GM18498 (cell line): ENCODE results near the gene TGFA.

ENCODE experiments used
- ATAC-seq: cut with Tn5 transposase; IDR thresholded peaks from one replicate; pipeline ENCODE4 v1.9.1; 2021; ENCODE audit warnings: mild to moderate bottlenecking, moderate library complexity; ENCODE audit not compliant: unreplicated experiment

The TGFA gene

GRCh38 chr2:70525032-70525431 lies 28.6 kb downstream of the TGFA start:
- no peak for ATAC-seq

DNA sequence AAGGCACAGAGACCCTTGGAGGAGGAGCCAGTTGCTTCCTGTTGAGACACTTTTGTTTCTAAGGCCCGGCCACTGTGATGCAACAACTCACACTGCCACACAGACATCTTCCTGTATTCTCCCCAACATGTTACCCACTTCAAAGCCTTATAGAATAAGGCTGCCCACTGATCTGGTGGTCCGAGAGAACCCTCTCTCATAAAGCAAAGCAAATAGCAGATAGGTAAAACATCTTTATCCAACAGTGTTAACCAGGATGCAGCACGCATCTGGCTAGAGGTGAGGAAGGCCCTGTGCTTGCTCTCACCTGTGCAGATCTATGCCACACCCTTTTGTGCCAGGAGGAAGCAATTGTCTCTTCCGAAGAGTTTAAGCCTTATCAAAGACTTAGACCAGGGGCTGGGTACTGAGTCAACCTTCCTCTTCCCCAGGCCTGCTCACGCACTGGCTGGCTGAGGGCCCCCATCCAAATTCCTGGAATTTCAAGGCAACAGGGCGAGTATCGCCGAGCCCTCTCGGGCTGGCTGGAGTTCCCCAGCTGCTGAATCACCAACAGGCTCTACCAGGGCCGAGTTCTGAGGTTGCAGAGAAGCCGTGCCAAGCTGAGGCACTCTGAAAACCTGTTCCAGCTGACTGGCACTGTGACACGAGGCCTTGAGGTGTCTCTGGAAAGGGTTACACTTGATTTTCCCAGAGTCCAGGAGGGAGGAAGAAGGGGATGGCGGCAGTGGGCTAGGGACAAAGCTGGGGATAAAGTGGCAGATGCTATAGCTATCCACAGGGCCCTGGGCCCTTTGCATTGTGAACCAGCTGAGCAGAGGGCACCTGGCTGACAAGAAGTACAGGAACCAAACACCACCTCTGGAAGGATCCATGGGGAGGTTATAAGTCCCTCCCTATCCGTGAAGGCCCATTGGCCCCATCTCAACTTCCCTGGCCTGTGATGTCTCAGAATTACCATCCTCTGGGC lies 29.3 kb downstream of the TGFA start:
- ATAC-seq: no peak

DNA sequence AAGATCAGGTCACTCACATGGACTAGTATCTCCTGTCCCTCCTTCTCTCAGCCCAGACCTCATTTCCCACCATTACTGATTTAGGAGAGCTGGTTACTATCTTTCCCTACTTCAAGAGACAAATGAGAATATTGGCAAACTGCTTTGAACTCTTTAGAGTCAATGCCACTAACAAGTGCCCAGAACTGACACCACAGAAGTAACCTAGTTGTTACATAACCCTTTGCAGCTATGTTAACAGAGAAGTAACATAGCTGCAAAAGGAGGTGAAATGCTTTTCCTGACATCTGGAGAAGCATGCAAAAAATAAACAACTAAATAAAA lies 30.0 kb downstream of the TGFA start:
- ATAC-seq: no peak

DNA sequence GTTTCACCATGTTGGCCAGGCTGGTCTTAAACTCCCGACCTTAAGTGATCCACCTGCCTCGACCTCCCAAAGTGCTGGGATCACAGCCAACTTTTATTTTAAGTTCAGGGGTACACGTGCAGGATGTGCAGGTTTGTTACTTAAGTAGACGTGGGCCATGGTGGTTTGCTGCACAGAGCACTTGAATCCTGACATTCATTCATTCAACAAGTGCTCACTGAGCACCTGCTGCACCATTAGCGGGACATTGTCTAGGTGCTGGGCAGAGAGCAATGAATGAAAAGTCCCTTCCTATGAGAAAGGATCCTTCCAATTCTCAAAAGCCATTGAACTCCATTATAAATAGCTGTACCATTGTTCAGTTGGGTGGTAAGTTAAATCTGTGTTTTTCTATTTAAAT lies 31.0 kb downstream of the TGFA start:
- ATAC-seq: no peak

GRCh38 chr2:70520825-70521224 lies 32.8 kb downstream of the TGFA start:
- ATAC-seq: no peak

DNA sequence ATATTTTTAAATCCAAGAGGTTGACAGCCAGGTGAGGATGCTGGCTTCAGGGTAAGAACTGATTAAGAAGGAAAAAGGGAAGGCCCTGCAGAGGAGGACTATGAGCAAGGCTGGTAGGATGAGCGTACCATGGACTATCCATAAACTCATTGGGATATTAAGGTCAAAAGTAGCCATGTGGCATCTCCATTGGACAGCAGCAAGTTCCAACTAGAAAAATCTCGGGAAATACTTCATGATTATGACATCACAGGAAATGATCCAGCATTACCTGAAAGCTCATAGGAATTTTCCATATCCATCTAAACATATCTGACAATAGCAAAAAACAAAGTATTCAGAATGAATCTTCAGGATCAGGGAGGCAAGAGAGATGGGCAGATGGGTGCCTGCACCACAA lies 34.2 kb downstream of the TGFA start:
- ATAC-seq: no peak

- no peak for ATAC-seq
Observed at GRCh38 chr2:70518557-70518956, 35.1 kb downstream of the TGFA start.

DNA sequence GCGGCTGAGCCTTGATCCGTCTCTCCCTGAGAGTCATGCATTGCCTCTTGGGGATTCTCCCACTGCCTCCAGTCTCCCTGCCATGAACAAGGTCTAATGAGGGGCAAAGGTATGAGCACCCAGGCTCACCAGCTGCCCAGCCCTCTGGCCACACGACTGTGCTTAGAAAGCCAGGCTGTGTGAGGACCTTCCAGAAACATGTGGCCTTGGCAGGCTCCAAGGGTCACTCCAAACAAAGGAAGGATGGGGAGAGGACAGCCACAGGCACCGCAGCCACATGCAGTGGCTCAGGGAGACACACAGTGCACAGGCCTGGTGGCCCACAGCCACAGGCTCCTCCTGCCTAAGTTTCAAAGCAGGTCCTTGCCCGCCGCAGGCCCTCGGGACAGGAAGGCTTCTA lies 35.8 kb downstream of the TGFA start:
- ATAC-seq: no peak

DNA sequence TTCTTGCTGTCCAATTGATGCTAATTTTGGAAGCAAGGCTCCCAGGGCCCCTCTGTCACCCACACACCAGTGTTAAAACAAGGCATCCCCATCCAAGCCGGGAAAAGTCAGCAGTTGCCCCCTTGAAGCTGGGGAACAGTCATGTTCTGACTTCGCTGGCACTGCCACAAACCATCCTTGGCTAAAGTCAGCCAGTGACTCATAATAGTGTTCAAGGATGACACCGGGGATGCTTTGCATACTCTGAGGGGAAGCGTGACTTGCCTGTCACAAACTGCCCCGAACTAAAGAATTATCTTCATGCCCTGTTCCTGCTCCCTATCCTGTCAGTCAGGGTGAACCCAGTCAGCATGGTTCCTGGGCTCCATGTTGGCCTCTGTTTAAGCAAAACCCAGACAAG lies 37.0 kb downstream of the TGFA start:
- ATAC-seq: peak; percentile 97

DNA sequence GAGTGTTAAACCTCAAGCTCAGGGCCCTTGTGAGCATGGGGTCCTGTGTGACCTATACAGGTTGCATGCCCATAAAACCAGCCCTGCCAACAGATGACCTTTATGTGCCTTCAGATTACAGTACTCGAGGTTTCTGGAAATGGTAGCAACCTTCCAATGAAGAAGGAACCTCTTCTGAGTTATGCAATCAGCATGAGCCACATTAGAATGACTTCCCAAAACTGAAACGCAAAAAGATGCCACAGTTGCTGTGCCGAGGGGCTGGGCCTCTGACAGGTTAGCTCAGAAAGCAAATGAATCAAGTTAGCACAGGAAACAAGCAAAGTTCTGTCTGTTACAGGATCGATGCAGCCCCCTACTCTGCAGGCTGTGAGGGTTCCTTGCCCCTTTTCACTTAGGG lies 37.7 kb downstream of the TGFA start:
- no peak for ATAC-seq

- no peak for ATAC-seq
Observed at GRCh38 chr2:70514612-70515055, 39.0 kb downstream of the TGFA start.

DNA sequence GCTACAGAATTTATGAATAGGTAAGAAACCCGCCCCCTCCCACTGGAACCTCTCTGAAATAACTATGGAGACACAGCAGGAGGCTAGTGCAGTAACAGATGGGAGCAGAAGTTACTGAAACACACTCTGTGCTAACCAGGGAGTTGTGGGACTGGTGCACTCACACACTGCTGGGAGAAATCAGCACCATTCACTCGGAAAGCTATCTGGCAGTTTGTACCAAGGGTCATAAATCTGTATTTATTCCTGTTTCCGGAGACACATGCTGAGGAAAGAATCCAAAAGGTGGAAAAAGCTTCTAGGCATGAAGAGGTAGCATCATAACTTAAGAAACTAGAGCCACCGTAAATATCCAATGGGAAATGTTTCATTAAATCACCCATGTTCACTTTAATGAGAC lies 39.9 kb downstream of the TGFA start:
- ATAC-seq: no peak

DNA sequence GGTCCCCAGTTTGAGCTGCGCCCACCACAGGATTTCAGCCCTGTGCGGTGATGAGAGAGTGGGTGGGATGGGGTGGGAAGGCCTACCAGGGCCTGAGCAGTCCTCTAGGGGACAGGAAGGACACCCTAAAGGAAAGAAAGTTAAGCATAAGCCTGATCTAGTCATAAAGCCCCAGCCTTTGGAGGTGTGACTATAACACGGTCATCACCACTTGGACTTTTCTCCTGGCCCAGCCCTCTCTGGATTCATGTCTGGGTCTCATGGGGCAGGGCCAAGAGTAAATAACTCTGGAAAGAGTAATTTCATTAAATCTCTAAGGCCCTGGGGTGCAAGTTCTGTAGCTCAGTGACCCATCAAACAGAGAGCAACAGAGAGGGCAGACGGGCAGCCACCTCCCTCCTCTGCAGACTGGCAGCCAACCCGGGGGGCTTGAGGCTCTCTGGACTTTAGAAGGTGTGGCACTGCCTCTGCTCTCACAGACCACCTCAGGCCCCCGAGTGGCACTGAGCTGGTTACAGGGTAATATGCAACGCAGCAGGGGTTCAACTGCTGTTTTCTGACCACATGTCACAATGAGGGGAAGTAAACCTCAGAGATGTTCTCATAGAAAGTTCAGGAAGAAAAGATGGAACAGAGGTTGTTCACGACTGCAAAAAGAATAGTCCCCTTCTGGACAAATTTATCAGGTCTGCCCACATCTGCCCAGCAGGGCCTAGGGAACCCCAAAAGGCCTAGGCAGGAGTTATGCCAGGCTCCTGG lies 41.5 kb downstream of the TGFA start:
- no peak for ATAC-seq

DNA sequence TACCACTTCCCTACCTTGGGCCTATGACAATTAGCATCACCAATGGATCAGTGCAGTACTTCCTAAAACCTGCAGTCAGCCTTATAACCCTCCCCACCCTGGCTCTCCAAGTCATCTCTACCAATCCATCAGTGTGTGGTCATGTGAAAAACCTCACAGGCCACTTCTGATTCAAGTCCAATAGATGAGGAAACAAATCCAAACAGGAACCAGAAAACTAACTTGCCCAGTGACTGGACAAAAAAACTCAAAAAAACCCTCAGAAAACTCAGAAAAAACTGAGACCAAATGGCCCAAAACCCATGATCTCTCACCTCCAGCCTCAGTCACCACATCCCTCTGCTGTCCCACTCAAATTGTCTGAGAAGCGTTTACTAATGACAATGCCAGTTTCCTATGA lies 43.3 kb downstream of the TGFA start:
- no peak for ATAC-seq

- ATAC-seq: no peak
Observed at GRCh38 chr2:70509565-70509964, 44.1 kb downstream of the TGFA start.

DNA sequence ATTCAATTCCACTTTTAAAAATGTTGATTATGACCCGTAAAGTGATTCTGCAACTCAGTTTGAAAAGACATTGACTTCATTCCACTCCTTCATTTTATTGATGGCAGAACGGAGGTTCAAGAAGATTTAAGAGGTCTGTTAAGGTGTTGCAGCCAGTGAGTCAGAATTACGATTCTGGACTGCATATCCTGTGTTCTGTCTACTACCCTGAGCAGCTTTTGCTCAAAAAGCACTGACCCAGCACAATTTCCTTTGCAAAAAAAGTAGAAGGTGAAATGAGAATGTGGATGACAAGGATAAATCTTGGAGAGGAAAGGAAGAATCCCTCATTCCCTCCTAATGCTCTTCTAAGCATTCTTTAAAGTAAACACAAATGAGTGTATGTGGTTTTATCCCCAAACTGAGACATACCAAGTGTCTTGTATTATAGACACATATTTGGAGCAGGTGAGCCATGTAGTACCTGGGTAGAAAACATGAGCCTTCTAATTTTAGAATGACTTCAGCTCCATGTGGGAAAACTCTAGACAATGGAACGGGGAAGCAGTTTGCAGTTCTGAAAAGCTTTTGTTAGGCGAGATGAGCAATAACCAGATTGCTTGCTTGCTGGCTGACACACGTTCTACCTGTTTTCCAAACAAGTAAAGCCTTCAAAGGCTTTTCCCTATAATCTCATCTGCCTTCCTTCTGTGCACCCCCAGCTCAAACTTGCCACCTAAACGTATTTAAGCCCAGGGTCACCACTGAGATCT lies 44.7 kb downstream of the TGFA start:
- ATAC-seq: no peak

- no peak for ATAC-seq
Observed at GRCh38 chr2:70505613-70506391, 47.8 kb downstream of the TGFA start.

GRCh38 chr2:70504750-70505149 lies 48.9 kb downstream of the TGFA start:
- no peak for ATAC-seq

DNA sequence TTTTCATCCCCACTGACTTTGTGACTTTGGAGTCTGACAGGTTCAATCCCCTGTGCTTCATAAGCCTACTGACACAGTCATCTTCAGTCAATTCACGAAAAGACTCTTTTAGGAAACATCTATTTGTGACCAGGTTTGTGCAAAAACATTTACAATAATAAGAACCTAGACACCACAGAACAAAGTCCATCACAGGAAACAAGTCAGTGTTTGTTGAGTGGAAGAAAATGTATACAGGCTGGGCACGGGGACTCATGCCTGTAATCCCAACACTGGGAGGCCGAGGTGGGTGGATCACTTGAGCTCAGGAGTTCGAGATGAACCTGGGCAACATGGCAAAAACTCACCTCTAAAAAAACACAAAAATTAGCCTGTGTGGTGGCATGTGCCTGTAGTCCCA lies 49.7 kb downstream of the TGFA start:
- no peak for ATAC-seq

DNA sequence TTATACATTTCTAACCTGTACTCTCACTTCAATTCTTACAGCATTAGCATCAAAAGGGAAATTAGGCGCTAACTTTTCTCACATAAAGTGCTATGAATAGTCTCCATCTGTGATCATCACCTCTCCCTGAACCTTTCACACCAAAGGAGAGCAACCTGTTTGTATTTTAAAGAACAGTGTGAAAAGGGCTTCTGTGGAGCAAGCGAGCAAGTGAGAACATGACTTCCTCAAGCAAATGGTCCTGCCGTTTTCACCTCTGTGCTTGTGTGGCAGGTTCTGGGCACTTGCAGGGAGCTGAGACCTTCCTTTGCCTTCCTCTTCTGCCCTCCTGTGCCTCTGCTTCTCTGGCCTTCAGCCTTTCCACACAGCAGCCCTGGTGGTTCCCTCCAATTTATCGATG lies 51.9 kb downstream of the TGFA start:
- no peak for ATAC-seq

GRCh38 chr2:70501215-70501614 lies 52.4 kb downstream of the TGFA start:
- no peak for ATAC-seq
